Superior temporal gyrus (tissue), 1 donor: ENCODE measurements around the gene PASK.

Source experiments
- DNase-seq: peaks from one replicate; pipeline ENCODE4 v3.0.0-alpha.2; 2016; ENCODE audit errors: extremely low spot score

The PASK gene

DNA sequence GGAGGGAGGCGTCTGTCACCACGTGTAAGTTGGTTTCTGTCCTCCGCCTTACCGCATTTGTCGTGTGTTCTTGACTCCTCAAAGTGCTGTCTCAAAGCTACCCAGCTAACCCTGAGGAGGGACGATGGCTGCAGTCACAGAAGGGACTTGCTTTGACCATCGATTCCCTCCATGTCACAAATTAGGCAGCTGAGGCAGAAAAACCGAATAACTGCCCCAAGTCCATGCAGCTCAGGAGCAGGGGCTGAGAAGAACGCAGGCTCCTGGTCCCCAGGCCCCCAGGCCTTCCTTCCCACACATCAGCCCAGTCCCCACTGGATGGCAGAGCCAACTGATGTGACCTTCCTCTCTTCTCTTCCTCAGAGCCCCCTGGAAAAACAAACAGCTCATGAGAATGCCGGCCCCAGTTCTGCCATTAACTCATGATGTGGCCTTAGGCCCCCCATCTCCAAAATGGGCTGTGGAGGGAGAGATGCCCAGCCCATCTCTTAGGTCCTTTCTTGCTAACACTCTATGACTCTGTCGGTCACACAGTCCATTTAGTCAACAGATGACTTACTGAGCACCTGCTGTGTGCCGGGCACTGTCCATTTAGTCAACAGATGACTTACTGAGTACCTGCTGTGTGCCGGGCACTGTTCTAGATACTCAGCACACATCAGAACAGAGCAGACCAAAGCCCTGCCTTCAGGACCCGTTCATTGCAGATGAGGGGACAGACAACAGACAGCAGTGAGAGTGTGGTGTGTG lies 66.8 kb downstream of the PASK start:
- no peak for DNase-seq

DNA sequence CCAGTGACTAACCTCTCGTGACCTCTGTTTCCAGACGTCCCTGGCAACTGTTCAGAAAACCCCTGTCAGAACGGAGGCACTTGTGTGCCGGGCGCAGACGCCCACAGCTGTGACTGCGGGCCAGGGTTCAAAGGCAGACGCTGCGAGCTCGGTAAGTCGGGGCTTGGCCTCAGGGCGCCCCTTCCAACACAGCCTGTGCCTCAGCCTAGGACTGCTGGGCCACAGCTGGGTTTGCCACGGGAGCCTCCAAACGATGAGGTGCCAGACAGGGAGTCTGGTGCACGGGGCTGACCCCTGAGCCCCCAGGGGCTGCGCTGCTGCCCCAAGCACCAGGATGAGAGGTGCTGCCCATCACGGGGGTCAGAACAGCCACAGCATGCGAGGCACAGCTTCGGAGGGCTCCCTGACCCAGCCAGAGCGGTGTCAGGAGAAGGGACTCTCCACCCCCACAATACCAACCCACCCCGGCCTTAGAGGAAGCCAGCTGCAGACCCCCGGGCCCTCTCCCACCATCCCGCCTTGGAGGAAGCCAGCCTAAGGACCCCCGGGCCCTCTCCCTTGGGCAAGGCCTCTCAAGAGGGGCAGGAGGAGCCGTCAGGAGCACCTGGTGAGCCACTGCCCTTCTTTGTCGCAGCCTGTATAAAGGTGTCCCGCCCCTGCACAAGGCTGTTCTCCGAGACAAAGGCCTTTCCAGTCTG lies 67.5 kb downstream of the PASK start:
- no peak for DNase-seq

DNA sequence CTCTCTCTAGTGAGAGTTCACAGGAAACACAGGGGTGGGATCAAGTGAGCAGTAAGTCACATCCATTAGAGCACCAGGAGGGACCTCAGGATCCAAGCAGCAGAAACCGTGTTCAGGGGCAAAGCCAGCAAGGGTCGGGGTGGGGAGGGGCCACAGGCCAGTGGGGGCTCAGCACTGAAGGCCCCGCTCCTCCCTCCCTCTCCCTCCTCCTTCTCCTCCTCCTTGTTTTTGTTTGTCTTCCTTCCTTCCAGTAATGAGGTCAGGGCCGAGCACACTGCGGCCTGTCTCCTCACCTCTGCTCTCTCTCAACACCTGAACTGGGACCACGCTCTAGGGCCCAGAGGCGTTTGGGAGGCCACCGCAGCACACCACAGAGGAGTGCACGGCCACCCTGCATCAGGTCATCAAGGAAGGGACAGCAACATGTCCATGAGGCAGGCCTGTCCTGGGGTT lies 68.1 kb downstream of the PASK start:
- DNase-seq = no peak

DNA sequence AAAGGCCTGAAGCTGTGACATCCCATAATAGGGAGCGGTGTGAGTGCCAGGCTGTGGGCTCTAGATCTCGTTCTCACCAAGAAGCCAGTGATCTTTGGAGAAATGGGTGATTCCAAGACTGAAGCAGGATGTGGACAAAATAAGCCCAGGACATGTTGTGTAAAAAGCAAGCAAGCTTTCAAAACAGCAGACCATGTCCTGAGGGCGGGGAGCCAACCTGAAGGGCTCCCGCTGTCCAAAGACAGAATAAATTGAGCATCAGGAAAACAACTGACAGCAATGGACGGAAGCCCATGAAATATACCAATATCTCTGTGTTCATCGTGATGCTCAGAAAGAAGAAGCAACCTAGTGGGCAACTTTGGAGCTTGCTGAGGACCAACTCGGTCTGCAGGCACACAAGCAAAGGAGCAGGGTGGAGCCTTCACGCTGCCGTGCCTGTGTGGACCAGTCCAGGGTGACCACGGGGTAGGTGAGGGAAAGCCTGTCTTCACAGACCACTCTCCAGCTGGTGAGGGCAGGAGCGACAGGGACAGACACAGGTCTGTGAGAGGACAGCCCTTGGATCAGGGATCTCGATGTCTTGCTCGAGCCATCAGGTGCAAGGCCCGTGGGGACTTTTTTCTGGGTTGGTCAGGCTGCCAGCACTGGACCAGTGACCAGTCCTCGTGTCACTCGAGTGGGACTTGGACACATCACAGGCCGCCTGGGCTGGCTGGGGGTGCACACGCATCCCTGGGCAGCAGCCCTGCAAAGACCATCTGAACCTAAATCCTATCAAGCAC lies 68.7 kb downstream of the PASK start:
- no peak for DNase-seq

DNA sequence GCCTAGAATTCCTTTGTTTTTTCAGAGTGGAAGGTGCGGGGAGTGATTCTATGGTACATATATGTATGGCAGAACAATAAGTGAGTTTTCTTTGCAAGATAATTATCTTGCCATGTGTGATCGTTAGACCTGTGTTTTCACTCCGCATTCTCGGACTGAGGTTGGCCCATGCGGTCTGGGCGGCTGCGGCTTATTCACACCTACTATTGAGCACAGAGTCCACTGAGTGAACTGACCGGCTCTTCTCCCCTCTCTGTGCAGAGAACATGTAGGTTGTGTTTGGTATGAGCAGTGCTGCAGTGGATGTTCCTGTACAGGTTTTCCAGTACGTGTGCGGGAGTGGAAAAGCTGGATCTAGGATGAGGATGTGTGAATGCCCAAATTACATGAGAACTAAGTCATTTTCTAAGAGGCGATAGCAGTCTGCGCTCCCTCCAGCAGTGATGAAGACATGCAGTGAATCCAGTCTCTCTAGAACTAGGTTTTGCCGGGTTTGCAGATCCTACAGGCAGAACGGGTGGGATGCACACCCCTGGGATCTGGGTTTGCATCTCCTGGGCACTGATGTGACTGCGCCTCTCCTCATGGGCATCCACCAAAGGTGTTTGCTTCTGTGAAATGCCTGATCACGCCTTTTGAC lies 74.3 kb downstream of the PASK start:
- DNase-seq = no peak

DNA sequence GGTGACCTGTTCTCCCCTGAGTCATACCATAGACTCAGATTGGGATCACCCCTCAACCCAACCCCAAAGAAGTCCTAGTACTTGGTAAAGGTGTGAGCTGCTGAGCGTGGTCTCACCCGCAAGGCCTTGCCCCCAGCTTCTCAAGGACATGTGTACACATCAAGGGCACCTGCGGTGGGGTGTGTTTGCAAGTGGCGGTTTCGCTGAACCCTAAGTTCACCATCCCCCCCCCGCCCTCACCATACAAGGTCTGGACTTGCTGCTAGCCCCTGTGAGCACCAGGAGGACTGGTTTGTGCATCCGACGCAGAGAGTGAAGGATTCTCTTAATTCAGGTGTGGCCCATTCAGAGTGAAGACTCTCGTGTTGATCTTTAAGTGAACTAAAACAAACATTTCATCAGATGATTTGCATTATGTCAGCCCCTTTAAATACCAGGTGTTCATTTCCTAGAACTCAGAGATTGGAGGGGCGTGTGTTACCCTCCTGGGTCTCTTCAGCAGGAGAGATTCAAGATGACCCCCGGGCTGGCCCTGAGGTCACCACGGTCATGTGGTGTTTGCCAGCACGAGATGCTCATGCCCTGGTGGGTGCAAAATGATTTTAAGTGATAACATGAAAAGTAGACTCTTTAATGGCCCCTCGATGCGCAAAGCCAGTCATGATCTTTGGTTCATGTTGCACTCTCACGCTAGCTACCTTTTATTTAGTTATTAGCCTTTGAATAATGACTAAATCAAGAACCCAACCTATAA lies 75.0 kb downstream of the PASK start:
- no peak for DNase-seq

DNA sequence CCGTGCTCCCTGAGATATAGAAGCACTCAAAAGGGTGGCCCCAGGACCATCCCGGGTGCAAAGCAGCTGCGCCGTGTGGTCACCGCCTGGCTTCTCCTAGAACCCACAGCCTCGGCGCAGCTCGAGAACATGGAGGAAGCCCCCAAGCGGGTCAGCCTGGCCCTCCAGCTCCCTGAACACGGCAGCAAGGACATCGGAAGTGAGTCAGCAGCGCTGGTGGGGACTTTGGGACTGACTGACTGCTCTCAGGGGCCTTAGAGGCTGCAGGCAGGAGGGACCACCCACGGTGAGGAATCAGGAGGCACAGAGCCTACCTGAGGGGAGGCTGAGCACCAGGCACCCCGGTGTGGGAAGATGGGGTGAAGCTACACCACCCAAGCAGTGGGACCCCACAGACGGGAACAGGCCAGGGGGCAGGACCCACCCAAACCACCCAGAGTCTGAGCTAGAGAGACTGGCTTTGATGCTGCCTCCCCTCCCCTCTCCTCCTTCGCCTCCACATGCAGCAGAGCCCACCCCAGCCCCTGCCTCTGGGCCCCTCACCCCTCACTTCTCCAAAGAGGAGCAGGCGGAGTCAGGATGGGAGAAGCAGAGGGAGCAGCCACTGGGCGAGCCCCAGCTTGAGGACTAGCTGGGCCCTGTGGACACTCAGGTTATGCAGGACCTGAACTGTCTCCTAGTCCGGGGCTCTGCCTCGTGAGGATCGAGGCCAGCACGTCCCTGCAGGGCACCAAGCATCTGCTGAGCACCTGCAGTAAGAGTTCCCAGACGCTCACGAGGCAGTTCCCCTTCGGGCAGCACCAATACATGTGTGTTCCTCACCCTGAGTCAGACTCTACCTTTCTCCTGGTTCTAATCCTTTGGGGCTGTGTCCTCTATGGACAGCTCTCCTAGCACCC lies 75.9 kb downstream of the PASK start:
- no peak for DNase-seq

DNA sequence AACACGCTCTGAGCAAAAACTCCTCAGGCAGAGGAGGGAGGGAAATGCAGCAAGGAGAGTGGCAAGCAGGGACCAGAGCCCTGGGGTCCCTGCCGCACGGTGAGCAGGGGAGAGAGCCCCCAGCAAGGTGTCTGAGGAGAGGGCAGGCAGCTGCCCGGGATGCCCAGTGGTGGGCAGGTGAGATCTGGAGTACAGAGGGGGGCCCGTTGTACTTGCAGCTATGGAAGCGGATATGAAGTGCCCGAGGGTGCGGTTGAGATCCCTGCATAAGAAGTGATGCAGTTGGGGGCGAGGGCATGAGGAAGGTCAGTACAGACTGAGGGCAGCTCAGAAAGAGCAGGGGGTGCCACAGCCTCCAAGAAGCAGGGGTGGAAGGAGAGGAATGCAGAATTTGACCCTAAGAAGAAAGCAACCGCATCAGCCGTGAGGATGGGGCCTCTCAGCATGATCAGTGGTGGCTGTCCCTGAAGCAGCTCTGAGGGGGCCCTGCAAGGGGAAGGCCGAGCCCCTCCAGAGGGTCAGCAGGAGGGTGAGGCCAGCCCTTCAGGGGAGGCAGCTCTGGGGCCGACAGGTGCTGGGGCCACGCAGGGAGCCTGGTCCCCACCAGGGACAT lies 76.6 kb downstream of the PASK start:
- no peak for DNase-seq

DNA sequence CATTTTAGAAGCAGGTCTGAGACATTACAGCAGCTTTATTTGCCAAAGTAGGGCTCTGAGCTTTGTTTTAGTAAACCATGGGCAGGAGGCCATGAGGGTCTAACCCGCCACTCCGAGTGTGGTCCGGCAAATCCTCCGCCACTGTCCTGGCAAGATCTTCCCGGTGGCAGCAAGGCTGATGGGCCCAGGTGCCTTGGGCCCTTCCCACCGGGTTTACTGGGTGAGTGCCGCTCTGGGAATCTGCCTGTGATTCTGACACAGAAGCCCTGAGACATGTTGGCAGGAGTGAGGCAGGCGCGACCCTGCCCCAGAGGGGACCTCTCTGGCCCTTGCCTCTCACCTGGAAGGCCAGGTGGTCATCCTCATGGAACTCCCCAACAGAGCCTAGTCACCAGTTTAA lies 77.1 kb downstream of the PASK start:
- no peak for DNase-seq

DNA sequence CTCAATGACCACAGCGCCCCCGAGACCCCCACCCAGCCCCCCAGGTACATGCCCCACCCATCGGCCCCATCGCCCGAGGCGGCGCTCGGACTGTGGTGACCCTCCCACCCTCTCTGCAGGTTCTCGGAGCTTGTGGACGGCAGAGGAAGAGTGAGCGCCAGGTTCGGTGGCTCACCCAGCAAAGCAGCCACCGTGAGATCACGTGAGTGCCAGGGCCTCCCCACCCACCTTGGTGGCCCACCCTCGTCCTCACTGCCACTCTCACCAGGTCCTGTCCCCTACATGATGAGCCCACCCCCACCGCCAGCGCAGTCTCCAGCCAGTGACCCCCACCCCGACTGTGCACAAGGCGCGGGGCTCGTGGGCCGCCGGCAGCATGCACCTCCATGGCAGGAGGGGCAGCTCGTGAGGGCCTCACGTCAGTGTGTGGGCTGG lies 77.6 kb downstream of the PASK start:
- no peak for DNase-seq

DNA sequence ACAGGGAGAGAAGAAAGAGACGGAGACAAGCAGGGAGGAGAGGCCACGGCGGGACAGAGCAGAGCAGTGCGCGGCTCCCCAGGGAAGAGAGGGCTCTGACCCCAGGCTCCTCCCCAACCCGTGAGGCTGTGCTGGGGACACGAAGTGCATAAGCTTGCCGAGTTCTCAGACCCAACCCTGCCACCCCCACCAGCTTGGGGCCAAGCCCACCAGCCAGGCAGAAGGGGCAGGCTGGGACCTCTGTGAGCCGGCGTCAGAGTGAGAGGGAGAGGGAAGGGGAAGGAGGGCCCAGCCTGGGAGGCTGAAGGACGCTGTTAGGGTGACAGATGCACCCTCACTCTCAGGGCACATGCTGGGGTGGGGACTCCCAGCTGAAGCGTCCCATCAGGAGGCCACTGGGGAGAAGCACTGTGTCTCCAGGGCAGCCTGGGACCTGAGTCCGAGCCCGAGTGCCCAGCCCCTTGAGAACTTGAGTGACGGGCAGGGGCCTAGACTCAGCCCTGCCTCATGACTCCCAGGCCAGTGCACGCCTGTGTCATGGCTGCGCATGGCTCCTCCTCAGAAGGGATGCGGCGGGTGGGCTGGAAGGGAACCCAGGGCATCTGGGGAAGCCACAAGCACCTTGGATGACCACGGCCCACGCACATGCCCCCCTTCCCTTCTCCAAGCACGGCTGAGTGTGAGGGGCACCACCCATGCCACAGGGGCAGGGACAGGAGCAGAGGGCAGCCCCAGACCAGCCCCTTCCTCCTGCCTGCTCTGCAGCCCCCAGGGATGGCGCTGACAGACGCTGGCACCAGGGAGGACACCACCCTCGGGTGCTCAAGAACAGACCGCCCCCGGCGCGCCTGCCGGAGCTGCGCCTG lies 78.2 kb downstream of the PASK start:
- DNase-seq = no peak

DNA sequence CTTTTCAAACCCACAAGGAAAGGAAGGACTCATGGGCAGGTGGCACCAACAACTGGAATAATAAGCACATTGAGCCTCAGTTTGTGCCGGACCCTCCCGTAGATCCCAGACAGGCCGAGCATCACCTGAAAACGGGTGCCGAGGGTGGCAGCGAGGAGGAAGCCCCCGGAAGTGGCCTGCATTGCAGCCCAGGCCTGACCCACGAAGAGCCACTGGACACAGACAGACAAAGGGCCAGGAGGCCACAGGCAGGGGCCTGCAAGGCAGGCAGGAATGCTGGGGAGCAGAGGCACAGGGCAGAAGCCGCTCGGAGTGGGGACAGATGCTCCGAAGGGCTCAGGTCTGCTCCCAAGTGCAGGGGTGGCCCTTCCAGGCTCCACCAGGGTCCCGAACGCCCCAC lies 78.9 kb downstream of the PASK start:
- no peak for DNase-seq

DNA sequence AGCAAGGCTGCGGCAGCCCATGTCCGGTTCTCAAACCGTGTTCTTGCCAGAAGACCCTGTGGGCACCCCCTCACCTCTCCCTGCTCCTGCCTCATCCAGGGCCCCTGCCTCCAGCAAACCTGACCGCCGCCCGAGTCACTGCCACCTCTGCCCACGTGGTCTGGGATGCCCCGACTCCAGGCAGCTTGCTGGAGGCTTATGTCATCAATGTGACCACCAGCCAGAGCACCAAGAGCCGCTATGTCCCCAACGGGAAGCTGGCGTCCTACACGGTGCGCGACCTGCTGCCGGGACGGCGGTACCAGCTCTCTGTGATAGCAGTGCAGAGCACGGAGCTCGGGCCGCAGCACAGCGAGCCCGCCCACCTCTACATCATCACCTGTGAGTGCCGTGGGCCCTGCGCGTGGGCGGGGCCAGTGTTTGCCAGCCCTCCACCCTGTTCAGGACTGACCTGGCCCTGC lies 79.4 kb downstream of the PASK start:
- DNase-seq = no peak

DNA sequence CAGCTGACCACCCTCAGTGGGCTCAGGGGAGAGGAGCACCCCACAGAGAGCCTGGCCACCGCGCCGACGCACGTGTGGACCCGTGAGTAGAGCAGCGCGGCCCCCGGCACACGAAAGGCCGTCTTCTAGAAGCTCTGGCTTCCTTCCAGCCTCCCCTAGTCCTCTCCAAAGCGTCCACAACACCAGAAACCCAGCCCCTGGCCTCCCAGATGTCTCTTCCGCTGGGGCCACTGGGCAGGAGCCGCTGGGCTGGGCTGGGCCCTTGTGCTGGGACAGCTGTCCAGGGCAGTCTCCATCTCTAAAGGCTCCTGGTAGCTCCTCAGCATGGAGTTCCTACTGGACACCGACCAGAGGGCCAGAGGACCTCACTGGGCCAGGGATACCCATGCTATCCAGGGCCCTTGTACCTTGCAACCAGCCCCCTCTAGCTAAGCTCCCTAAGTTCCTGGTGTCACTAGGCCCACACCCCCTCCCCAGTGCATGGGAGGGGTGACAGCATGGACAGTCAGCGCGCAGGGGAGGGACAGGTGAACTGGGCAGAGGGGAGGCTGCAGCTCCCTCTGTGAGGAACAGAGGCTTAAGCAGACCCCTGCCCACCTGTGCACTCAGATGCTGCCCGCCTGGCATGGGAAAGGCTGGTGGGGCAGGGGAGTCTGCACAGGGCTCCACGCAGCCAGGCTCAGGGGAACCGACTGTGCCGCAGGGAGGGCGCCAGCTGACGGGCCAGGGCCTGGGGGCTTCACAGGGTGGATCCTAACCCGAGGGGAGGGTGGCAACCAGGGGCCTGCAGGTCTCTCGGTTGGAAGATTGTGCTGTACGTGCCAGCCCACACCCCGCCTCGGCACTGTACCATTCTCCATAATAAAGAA lies 80.1 kb downstream of the PASK start:
- DNase-seq = no peak

DNA sequence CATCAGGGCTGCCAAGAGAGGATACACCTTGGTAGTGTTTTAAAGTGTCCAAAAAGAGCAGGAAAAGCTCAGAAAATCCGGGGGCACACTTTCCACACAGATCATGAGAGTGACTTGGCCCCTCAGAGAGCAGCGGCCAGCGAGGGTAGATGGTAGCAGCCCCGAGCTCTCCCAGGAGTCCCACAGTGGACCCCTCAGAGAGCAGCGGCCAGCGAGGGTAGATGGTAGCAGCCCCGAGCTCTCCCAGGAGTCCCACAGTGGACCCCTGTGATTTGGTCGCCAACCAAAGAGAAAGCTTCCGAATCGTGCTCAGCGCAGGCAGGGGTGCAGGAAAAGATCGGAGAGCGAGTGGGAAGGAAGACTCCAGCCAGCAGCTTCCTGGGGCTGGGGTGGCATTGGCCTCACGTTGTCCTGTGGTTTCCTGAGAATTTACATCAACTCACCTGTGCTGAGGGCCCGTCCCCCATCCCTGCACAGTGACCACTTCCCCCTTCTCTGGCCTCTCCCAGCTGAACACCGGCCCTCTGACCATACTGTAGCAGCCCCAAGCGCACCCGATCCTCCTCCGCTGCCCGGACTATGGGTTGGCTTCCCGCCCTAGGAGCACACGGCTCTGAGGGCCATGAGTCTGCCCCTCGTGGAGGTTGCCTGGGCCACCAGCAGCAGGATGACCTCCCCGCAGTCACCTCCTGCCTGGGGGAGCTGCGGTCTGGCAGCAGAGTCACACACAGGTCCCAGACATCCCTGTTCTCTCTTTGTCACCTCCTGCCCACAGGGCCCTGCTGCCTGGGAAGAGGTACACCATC lies 80.9 kb downstream of the PASK start:
- DNase-seq = no peak

DNA sequence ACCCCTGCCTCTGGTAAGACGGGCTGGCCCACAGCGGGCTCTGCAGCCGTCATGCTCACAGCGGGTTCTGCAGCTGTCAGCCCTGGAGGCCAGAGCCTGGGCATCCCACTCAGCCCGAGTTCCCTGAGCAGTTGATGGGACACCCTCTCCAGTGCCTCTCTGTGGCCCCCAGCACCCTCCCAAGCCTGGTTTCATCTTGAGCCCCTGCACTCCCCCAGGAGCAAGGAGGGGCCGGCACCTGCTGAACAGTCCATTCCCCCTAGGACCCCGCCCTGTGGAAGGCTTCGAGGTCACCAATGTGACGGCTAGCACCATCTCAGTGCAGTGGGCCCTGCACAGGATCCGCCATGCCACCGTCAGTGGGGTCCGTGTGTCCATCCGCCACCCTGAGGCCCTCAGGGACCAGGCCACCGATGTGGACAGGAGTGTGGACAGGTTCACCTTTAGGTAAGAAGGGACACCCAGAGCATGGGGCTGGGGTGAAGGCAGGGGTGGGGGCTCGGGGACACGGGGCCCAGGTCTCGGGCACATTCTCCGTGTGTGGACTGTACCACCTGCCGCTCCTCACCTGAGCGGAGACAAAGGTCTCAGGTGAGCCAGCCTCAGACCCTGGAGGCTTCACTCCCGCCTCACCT lies 81.7 kb downstream of the PASK start:
- DNase-seq = no peak
